Measurements from ENCODE around the gene KIAA1755.

KIAA1755 gene

DNA sequence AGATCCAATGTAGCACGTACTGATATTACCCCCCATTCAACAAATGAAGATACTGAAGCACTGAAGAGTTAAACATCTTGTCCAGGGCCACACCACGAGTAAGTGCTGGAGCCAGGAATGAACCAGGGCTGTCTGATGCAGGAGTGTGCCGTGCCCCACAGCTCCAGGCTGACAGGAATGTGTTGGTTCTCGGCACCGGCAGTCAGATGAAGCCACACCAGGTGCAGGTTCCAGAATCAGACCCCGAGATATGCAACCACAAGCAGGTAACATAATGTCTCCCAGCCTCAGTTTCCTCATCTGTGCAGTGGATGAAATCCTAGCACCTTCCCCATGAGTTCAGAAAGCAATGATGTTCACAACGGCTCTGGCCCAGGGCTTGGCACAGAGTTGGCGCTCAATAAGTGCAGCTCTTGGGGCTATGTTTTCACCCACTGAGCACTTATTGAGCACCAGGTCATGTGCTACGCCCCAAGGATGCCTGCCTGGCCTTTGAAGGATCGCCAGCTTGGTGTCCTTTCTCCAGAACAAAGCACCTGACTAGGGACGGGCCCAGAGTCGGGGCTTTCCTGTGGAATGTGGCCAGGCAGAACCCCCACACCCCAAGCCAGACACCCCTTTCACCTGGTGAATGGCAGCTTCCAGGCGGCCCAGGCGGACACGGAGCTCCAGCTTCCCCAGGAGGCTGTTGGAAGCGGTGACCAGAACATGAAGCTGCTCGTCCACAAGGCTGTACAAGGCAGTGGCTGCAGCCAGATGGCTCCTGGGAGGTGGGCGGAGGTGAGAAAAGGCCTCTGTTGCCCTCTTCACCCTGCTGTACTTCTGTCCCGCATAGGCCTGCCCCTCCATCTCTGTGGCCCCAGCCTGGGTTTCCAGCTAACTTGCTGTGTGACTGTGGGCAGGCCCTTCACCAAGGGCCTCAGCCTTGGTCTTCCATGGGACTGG is 41.3 kb downstream of the KIAA1755 start:
- DNase-seq (ENCODE audit: low read depth): no peak

DNA sequence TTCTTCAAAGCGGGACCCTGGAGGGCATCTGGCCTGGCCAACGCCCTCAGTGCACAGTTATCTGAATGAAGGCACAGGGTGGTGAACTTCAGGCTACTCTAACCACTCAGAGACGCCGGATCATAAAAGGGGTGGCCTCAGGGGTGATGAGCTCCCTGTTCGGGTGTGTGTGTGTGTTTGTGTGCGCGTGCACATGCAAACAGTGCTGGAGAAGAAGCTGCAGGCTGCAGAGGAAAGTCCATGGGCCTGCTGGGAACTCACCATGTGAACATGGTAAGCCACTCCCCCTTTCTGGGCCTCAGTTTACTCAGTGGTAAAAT is 42.0 kb downstream of the KIAA1755 start:
- DNase-seq (ENCODE audit: low read depth): no peak

DNA sequence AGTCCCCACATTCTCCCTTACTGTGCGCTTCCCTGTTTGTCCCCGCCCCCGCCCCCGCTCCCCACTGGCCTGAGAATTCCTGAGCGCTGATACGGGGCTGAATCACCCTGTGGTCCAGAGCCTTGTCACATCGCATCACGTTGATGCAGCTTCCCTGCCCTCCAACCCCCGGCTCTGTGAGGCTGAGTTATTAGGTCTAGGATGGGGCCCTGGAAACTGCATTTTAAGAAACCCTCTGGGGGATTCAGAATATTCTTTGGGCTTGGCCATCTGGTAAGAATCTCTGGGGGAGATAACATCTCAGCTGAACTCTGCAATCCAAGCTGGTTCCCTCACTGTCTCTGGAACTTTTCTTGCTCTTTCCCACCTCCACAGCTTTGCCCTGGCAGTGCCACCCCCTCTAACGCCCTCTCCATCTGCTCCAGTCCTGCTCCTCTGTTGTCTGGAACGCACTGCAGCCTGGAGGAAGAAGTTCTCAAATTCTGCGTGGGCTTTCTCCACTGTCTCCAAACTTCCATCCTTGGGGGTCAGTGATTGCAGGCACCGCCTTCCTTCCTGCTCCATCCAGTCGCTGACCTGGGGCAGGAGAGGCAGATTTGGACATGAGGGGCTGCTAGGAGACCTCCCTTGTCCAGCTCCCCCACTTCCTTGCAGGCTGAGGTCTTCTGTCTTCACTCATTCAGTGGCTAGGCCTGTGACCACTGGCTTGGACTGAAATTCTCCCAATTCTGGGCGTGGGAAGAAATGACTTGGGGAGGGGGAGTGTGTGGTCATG is 42.6 kb downstream of the KIAA1755 start:
- peak; percentile 95 for DNase-seq (ENCODE audit: low read depth)

DNA sequence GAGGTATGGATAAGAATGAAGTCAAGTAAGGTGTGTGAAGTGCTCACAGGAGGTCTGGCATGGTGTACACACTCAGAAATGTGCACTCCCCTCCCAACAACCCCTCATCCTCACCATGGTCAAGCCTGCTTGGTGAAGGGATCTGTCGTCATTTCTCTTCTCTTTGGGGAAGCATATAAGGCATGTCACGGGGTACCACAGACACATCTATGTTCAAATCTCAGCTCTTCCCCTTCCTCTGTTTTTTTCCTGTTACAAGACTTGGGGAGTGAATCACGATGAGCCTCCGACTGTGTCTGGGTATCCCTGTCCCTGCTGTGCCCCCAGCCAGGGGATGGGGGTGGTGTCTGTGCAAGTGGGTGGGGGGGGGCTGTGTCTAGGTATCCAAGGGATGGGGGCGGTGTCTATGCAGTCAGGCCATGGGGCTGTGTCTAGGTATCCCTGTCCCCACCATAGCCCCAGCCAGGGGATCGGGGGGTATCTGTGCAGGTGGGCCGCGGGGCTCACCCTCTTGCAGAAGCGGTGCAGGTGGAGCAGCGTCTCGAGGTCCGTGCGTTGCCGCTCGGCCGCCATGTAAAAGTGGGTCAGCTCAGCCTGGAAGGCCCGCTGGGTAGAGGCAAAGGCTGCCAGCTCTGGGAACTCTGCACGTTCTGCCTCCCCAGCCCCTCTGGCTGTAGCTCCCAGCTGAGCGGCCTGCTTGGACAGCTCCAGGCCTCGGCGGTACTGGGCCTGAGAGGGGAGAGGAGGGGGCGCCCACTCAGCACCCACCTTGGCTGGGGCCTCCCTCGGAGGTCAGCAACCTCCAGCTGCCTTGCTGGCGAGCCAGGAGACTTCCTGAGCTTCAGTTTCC is 43.6 kb downstream of the KIAA1755 start:
- DNase-seq (ENCODE audit: low read depth): no peak

DNA sequence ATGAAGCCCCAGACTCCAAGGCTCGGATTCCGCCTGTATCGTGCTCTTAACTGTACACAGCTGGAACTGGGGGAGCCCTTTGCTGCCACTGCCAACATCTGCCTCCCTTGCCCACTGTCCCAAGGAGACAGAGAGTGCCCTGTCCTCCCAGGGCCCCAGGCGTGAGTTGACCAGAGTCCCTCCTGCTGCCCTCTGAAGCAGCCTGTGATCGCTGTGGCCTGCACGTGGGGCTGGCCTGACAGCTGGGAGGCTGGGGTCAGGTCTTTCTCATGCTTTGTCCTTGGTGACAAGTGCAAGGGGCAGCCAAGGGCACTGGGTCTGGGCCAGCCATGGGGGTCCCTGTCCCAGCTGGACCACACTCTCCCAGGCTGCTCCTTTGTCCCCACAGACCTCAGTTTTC is 44.3 kb downstream of the KIAA1755 start:
- DNase-seq (ENCODE audit: low read depth): no peak

DNA sequence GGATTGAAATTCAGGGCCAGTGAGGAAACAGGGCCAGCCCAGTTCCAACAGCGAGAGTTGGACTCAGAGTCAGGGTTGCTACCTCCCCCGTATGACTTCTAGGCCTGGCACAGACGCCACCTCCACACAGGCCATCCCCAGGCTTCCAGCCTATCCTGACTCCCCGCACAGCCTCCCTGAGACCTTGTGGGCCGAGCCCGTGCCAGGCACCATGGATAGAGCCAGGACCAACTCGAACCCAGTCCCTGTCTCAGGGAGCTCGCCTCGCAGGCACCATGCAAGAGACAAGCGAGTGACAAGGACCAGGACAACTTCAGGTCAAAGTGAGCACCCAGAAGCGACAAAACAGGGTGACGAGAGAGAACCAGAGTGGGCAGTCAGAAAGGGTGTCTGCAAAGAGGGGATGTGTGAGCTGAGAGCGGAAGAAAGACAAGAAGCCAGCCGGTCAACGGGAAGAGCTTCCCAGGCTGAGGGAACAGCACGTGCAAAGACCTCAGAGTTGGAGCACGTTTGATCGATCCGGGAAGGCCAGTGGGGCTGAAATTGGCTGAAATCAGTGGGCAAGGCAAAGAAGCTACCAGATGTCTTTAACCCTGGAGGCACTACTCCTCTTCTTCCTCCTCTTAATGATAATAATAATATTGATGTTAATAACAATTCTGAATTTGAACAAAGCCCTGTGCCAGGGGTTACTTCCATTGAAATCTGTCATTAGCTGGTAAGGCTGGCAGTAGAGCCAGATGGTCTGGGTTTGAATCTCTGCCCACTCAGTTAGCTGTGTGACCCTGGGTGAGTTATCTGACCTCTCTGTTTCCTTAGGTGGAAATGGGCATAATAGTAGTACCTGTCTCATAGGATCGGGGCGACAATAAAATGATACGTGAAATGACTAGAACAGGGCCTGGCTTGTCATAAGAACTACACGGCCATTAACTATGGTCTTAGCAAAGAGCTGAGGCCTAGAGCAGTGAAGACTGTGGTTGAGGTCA is 45.0 kb downstream of the KIAA1755 start:
- DNase-seq (ENCODE audit: low read depth): no peak

DNA sequence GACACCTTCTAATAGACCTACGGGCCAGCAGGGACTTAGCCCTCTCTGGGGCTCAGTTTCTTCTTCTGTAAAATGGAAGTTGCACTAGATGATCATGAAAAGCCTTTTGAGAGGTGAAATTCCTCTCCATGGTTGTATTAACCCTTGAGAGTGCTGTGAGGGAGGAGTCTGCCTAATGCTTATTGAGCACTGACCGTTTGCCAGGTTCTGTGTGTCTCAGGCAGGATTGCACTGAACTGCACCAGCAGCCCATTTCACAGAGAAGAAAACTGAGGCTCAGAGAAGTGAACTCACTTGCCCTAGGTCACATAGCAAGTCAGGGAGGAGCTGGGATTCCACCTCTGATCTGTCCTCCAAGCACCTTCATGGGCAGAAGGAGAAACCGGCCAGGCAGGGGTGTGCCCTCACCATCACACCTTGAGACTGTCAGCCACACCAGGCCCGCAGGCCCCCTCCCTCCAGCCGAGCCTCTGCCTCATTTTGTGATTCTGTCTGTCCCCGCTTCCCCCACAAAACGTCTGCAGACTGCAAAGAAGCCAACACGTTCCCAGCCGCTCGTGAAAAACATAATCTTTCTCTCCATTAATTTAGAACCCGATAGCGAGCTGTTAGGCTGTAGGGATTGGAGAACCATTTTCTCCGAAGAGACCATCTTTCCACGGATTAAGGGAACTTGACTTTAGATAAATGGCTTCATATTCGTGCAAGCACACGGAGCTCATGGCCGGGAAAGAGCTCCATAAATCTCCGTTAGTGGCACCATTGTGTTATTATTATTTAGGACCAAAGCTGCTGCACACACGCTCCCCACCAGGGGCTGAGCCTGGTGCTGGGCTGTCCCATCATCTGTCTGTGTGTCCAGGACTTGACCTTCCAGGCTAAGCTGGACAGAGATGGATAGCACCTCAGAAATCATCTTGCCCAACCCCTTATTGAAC is 46.0 kb downstream of the KIAA1755 start:
- DNase-seq (ENCODE audit: low read depth): no peak

DNA sequence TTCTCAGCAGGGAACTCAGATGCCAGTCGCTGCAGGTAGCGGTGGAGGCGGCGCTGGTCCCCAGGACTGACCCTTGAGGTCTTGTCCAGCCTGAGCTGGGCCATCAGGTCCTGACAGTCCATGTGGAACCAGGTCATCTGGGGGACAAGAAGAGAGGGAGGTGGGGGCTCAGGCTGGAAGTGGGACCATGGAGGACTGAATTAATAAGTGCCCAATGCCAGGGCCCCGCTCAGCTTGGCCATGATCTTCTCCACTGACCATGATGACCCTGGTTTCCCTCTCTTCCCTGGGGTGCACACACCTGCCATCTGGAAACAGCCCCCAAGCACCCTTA is 47.0 kb downstream of the KIAA1755 start:
- no peak for DNase-seq (ENCODE audit: low read depth)

DNA sequence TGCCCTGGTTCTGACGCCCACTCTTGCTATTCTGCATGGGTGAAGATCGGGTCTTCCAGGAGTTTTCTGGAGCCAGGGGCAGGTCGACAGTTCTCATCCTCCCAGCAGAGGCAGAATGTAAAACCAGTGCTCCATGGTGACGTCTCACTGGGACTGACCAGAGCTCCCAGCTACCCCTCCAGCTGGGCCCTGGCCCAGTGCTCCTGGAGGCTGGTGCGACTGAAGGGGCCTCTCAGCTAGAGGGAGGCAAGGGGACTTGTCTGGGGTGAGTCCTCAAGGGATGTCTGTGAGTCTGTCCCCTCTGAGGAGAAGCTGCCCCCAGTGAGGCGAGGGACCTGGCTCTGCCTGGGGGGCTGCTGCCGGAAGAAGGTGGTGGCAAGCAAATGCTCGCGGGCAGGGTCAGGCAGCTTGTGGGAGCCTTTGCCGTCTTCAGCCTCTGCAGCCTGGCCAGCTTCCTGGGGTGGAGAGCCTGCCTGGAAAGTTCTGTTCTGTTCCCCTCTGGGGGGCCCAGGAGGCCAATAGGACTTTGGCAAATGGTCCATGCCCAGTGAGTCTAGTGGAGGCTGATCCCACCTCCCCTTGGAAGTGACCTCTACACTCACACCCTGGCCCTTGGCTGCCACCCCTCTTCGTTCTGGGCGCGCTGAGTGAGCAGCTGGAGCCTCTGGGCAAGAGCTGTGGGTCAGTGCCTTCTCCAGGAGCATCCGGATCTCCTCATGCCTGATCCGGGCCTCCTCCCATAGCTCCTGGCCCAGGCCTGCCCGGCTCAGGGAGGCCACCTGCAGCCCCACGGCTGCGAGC is 47.5 kb downstream of the KIAA1755 start:
- no peak for DNase-seq (ENCODE audit: low read depth)

DNA sequence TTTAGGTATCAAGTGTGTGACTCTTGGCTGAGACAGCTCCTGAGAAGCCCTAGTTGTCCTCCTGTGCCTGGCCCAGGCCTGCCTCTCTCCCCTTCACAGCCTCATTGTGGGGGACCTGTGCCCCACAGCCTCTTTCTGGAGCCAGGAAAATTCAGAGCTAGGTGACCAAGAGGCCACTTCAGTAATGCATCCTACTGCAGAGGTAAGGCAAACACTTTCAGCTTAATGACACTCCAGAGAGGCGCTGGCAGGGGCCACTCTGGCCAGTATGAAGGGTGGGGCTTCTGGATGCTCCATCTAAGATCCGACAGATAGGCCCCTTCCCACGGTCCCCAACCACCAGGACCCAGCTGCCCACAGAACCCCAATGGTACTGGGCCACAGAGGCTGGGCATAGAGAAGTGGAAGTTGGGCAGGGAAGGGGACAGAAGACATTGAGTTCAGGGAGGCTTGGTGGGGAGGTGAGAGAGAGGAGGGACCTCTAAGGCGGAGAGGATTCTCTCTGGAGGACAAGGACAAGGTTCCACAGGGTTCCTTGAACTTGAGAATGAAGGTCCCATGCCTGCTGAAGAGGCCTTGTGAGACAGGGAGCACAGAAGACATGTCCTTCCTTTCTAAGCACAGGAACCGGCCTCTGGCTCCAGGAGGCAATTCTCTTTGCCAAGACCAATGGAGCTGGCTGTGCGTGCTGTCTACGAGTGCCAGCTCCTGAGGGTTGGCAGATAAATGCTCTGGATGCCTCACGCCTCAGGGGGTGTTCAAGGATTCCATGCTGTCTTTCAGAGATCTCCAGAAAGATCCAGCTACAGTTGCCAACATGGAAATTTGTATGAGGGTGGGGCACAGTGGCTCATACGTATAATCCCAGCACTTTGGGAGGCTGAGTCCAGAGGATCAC is 49.1 kb downstream of the KIAA1755 start:
- DNase-seq (ENCODE audit: low read depth): no peak

DNA sequence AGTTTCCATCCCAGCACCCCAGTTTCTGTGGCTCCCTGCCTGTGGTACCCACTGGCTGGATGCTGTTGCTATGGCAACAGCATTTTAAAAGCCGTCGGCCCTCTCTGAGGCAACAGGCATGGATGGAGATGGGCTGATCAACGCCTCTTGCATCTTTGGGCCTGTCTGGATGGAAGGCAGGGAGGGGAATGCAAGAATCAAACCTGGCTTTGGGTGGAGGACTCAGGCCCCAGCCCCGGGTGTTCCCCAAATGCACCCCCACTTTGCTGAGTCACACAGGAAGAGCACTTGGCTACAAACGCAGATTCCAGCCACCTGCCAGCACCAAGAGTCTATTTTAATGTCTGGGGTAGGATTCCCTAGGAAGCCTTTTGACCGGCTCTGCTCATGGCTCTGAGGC is 49.8 kb downstream of the KIAA1755 start:
- no peak for DNase-seq (ENCODE audit: low read depth)

DNA sequence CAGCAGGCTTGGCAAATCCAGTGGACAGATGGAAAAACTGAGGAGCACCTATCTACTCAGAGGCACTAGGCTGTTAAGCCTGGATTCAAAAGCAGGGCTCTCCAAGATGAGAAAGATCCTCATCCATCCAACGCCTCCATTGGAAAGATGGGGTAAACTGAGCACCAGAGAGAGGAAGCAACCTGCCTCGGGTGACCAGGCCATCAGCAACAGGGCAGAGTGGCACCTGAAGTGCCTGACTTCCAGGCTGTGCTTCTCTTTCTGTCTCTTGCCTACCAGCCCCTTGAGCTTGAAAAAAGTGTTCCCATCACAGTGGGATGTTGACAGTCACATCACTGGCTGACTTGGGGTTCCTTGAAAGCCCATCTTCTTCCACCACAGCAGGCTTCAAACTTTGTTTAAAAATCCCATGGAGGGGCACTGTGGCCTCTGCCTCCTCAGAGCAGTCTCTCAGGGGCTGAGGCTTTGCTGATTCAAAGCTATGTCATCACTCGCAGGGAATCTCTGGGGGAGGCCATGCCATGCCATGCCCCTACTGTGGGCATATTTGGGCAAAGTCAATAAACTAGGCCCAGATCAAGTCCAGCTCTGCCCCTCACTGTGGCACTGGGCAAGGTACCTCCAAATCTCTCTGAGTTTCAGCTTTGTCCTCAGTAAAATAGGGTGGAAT is 50.7 kb downstream of the KIAA1755 start:
- no peak for DNase-seq (ENCODE audit: low read depth)

DNA sequence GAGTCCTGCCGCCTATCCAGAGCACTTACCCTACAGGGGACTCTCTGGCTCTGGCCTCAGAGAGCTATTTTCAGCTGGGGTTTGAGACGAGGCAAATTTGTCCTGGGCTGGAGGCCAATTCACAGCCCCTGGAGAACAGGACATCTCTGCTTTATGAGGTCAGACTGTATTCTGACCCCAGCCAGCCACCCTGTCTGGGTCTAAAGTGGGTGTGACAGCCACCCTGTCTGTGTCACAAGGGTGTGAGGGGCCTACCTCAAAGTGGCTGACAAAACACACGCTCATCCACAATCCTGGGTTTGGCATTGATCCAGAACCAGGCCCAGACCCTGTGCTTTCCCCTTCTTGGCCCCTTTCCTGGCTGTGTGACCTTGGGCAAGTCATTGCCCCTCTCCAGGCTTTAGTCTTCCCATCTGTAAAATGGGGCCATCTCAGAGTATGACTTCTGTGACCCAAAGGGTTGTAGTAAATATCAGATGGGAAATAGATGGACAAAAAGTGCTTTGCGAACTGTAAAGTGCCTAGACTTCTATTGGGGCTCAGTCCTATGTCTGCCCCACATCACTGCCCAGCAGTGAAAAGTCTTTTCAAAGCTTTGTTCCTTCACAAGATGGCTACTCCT is 51.4 kb downstream of the KIAA1755 start:
- DNase-seq (ENCODE audit: low read depth): no peak

DNA sequence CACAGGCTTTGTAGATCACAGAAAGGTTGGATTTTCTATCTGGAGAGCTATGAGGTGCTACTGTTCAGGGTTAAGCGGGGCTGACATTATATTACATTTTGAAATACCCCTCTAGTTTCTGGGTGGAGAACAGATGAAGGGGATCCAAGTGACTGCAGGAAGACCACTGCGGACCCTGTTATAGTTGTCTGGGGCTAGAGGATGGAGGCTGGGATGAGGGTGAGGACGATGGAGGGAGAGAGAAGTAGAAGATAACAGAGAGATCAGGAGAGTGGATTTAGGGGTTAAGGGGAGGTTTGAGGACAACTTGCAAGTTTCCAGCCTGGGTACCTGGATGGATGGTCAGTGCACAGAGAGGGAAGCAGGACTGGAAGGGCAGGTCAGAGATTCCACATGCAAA is 52.0 kb downstream of the KIAA1755 start:
- DNase-seq (ENCODE audit: low read depth): no peak

DNA sequence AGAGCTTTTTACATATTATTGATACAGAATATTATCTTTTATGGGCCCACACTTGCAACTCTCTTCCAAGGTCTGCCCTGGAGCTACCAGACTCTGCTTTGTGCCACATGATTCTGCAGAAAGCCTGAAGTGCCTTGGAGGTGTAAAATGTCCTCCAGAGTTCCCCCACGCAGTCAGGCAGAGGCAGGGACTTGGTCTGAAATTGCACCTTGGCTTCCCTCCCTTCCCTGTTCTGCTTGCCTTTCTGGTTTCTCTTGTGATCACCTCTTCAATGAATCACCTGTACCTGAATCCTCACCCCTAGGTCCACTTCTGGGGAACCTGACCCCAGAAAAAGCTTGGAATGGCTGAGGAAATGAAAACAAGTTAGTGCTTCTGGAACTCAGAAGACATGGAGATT is 52.4 kb downstream of the KIAA1755 start:
- no peak for DNase-seq (ENCODE audit: low read depth)

DNA sequence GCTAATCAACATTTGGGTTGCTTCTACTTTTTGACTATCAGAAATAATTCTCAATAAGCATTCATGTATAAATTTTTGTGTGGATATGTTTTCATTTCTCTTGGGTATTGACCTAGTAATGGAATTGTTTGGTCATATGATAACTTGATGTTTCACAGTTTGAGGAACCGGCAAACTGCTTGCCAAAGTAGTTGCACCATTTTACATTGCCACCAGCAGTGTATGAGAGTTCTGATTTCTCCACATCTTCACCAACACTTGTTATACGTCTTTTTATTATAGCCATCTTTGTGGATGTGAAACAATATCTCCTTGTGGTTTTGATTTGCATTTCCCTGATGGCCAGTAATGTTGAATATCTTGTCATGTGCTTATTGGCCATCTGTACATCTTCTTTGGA is 52.9 kb downstream of the KIAA1755 start:
- DNase-seq (ENCODE audit: low read depth): no peak

DNA sequence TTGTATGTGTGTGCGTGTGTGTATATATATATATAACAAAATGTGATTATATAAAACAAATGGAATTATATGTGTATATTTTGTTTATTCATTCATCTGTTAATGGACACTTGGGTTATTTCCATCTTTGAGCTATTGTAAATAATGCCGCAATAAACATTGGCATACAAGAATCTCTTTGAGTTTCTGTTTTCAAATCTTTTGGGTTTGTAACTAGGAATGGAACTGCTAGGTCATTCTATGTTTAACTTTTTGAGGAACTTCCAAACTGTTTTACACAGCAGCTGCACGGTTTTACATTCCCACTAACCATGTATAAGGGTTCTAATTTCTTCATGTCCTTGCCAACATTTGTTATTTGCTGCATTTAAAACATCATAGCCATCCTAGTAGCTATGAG is 55.5 kb downstream of the KIAA1755 start:
- DNase-seq (ENCODE audit: low read depth): no peak

Measured in amniotic epithelial cell (primary cell).